ENCODE results near the gene MVB12A.
A peak's percentile ranks its signal among the peaks of the same experiment; 100 is the strongest.

The MVB12A gene

GRCh38 chr19:17419621-17420474, at the start of gene MVB12A:
TSS of gene MVB12A (plus strand) at chr19:17420047. CDS start at chr19:17420136, 89 bp downstream.
- TF ChIP-seq CTCF (IDR thresholded peaks at IDR 0.05; ENCODE audit: low read depth, low read length, missing control alignments): no peak
- DNase-seq (ENCODE audit: low read depth): peak; percentile 96
- H3K4me3 ChIP-seq (ENCODE audit: low read depth, low read length): peak within 1 kb of the TSS; percentile 84

GRCh38 chr19:17376935-17377600, 42.8 kb upstream of the MVB12A start, which contains the start of gene PLVAP:
TSS of gene PLVAP (minus strand) at chr19:17377342. CDS start at chr19:17377288, 54 bp downstream.
- no peak for DNase-seq (ENCODE audit: low read depth)
- TF ChIP-seq CTCF (IDR thresholded peaks at IDR 0.05; ENCODE audit: low read depth, low read length, missing control alignments): peak; percentile 1
- no peak within 1 kb of the TSS for H3K4me3 ChIP-seq (ENCODE audit: low read depth, low read length)

GRCh38 chr19:17378271-17378670, 41.6 kb upstream of the MVB12A start:
- no peak for DNase-seq (ENCODE audit: low read depth)
- no peak for TF ChIP-seq CTCF (IDR thresholded peaks at IDR 0.05; ENCODE audit: low read depth, low read length, missing control alignments)
- no peak overlapping the region for H3K4me3 ChIP-seq (ENCODE audit: low read depth, low read length)

- no peak for TF ChIP-seq CTCF (IDR thresholded peaks at IDR 0.05; ENCODE audit: low read depth, low read length, missing control alignments)
- no peak for DNase-seq (ENCODE audit: low read depth)
Observed at GRCh38 chr19:17379221-17379631, 40.6 kb upstream of the MVB12A start.

GRCh38 chr19:17380426-17381138, 39.3 kb upstream of the MVB12A start:
- H3K4me3 ChIP-seq (ENCODE audit: low read depth, low read length): no peak overlapping the region

More at GRCh38 chr19:17379221-17379631, 40.6 kb upstream of the MVB12A start:
- no peak overlapping the region for H3K4me3 ChIP-seq (ENCODE audit: low read depth, low read length)

More at GRCh38 chr19:17380426-17381138, 39.3 kb upstream of the MVB12A start:
- TF ChIP-seq CTCF (IDR thresholded peaks at IDR 0.05; ENCODE audit: low read depth, low read length, missing control alignments): no peak
- DNase-seq (ENCODE audit: low read depth): no peak
